GM18517 (cell line): Measurements from ENCODE around the gene PREPL.
"Not testable (repeated sequence)": the region's sequence is repeated elsewhere in the genome, so short reads cannot be mapped to it uniquely, and the experiment has no call there.

ENCODE experiments used
- ATAC-seq: cut with Tn5 transposase; IDR thresholded peaks from one replicate; pipeline ENCODE4 v1.9.1; 2021; ENCODE audit warnings: mild to moderate bottlenecking, moderate library complexity; ENCODE audit not compliant: unreplicated experiment

PREPL gene

DNA sequence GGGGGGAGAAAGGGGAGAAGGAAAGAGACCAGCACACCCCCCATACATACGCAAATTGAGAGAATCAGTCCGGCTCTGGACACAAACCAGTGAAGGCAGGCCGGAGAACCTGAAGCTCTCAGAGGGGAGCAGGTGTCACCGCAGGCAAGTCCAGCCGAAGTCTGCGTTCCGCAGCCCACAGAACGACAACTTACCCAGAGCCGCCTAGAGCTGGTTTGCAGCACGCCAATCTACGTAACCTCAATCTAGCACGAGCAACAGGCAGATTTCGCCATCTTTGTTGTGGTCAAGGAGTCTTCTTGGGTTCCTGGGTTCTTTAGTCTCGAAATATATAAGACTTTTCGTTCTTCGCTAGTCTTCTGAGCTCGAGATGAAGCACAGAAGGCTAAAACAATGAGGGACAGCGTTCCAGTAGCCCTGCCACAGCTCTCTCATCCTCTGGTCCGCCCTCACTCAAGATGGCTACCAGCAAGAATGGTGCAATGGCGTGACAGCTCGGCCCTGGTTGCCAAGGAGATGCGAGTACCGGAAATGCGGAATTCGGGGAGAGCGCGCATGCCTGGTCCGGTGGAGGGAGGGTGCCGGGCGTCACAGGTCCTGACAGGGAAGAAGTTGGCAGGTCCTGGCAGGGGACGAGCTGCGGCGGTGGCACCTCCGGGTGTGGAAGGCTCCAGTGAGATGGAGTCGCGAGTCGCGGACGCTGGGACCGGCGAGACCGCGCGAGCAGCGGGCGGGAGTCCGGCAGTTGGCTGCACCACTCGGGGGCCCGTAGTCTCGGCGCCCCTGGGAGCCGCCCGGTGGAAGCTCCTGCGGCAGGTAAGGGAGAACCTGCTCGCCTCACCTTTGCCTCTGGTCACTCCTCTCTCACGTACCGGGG, at the start of gene PREPL, which contains the start of gene CAMKMT:
PREPL (minus strand) TSS at position 165 of the 877 bp plus-strand sequence. CDS start 15,152 bp downstream, outside the sequence.
CAMKMT (plus strand) TSS at position 618 of the 877 bp plus-strand sequence.
- ATAC-seq, result peak; percentile 82

GRCh38 chr2:44398243-44398897, 37.1 kb upstream of the PREPL start:
- no peak for ATAC-seq

GRCh38 chr2:44397447-44398175, 36.3 kb upstream of the PREPL start:
- ATAC-seq, result no peak

GRCh38 chr2:44392338-44392943, 31.1 kb upstream of the PREPL start:
- no peak for ATAC-seq

- no peak for ATAC-seq
Measured at GRCh38 chr2:44389895-44390294, 28.6 kb upstream of the PREPL start.

DNA sequence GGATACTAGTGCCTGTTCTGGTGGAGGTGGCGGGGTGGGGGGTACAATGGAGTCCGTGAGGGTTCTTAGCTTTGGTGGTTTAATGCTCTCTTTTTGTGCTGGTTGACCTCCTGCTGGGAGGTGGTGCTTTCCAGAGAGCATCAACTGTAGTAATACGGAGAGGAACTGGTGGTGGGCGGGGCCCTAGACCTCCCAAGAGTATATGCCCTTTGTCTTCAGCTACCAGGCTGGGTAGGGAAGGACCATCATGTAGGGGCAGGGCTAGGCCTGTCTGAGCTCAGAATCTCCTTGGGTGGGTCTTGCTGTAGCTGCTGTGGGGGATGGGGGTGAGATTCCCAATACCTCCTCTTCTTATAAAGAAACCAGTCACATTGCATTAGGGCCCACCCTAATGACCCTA, 27.6 kb upstream of the PREPL start:
- no peak for ATAC-seq

DNA sequence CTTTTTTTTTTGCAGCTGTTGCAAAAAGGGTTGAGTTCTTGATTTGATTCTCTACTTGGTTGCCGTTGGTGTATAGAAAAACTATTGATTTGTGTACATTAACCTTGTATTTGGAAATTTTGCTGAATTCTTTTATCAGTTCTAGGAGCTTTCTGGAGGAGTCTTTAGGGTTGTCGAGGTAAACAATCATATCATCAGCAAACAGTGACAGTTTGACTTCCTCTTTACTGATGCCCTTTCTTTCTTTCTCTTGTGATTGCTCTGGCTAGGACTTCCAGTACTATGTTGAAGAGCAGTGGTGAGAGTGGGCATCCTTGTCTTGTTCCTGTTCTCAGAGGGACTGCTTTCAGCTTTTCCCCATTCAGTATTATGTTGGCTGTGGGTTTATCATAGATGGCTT, 23.9 kb upstream of the PREPL start:
- not testable (repeated sequence) for ATAC-seq

- ATAC-seq, result no peak
Measured at GRCh38 chr2:44377486-44377885, 16.2 kb upstream of the PREPL start.

- ATAC-seq, result no peak
Measured at GRCh38 chr2:44372246-44372645, 11.0 kb upstream of the PREPL start.

- no peak for ATAC-seq
Measured at GRCh38 chr2:44371445-44371844, 10.2 kb upstream of the PREPL start.

DNA sequence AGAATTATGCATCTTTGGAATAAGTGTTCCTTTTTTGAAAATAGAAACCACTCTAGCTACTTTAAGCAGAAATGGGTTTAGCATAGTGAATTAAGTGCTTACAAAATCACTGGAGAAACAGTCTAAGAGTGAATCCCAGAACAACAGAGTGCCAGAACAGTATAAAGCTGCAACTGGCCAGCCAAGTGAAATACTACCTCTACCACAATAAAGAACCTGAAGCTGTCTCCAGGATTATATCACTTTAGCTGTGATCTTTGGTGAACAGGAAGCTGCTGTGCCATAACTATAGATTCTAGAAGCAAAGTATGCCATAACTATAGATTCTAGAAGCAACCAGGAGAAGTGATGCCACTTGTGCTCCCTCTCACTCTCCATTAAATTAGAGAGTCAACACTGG, 8.1 kb upstream of the PREPL start:
- ATAC-seq, result no peak

GRCh38 chr2:44367591-44367990, 6.3 kb upstream of the PREPL start:
- ATAC-seq, result no peak

- ATAC-seq, result no peak
Measured at GRCh38 chr2:44364604-44365003, 3.3 kb upstream of the PREPL start.

DNA sequence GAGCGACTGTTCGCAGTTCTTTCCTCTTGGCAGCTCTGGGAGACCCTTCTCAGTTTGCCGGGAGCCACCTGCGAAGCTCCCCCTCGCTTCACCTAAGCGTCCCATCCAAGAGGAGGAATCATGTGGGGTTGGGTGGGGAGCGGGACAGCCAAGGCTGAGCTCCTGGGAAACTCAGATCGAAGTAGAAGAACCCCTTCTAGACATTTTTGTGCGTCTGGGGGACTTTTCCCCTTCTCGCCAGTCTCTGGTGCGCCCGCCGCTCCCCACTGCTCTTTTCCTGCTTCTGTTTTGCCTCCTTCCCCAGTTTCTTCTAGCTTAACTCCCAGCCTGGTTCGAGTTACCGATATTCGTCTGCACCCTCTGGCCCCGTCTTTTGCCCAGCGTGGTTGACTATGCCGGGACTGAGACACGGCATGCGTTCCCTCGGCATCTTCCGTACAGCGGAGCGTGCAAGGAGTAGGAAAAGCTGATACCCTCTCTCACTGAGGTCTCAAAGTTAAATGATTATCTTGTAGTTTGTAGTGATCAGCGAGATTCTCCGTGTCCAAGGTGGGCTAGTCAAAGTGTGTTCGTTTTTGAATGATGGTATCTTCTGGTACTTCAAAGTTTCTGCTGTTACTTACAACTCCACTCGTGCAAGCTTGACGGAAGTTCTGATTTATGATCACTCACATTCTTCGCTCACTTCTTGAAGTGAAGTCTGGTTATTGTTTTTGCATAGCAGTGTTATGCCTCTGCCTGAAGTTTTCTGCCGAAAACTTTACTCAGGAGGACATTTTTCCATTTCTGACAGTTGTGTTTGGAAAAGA, 1.1 kb upstream of the PREPL start:
- ATAC-seq, result peak; percentile 29

GRCh38 chr2:44360749-44361329, 455 bp downstream of the PREPL start:
- no peak for ATAC-seq

DNA sequence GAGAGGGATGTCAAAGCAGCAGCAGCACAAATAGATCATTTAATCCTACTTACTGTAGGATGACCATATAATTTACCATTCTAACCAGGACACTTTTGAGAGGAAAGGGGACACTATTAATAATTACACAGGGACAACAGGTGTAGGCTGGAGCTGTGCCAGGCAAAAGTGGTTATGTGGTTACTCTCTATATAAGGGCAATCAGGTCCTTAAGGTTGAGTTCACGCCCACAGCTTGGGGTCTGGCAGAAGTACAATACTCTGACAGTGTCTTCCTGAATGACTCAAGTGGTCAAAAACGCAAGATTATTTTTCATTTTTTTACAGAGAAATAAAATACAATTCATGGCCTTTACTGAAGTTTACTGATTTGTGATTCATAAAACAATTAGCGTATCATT, 2.8 kb downstream of the PREPL start:
- ATAC-seq, result no peak

- no peak for ATAC-seq
Measured at GRCh38 chr2:44354761-44355160, 6.5 kb downstream of the PREPL start.

GRCh38 chr2:44352510-44352909, 8.8 kb downstream of the PREPL start:
- ATAC-seq, result no peak

- ATAC-seq, result no peak
Measured at GRCh38 chr2:44351676-44352075, 9.6 kb downstream of the PREPL start.

GRCh38 chr2:44351088-44351487, 10.2 kb downstream of the PREPL start:
- no peak for ATAC-seq
